Endodermal cell (in vitro differentiated cells): ENCODE results near the gene FUT8. TPM values are rescaled to one million over a fixed set of nuclear protein-coding genes. Genes with fewer than 3 reads are reported as not detected.

Experiments
- DNase-seq: peaks from one replicate; pipeline ENCODE4 v3.0.0-alpha.2; 2017
- H3K27ac ChIP-seq: 2 replicates; pipeline ENCODE4 v1.5.1; 2013; ENCODE audit warnings: mild to moderate bottlenecking, low read depth, low read length, moderate library complexity
- H3K27me3 ChIP-seq: 2 replicates; pipeline ENCODE4 v1.6.1; 2013; ENCODE audit warnings: mild to moderate bottlenecking, low read length, moderate library complexity; ENCODE audit not compliant: insufficient read depth, control insufficient read depth, poor library complexity, severe bottlenecking
- H3K36me3 ChIP-seq: 2 replicates; pipeline ENCODE4 v1.7.0; 2013; ENCODE audit warnings: mild to moderate bottlenecking, low read length, moderate library complexity; ENCODE audit not compliant: control insufficient read depth, insufficient read depth
- H3K4me1 ChIP-seq: one replicate; pipeline ENCODE4 v1.7.0; 2013; ENCODE audit warnings: low read length; ENCODE audit not compliant: control insufficient read depth, insufficient read depth
- H3K4me3 ChIP-seq: 2 replicates; pipeline ENCODE4 v1.5.1; 2013; ENCODE audit warnings: mild to moderate bottlenecking, low read length, moderate library complexity
- H3K9ac ChIP-seq: 2 replicates; pipeline ENCODE4 v1.6.1; 2013; ENCODE audit warnings: mild to moderate bottlenecking, low read length, moderate library complexity; ENCODE audit not compliant: poor library complexity, severe bottlenecking; ENCODE audit errors: extremely low read depth
- H3K9me3 ChIP-seq: 2 replicates; pipeline ENCODE4 v1.6.1; 2013; ENCODE audit warnings: mild to moderate bottlenecking, low read length, moderate library complexity; ENCODE audit not compliant: control insufficient read depth
- H3K27ac Mint-ChIP-seq: 2 replicates; pipeline ENCODE4 v1.8.0; 2020; ENCODE audit warnings: mixed read lengths
- H3K27me3 Mint-ChIP-seq: 2 replicates; pipeline ENCODE4 v1.8.0; 2021; ENCODE audit warnings: mild to moderate bottlenecking, mixed read lengths; ENCODE audit not compliant: insufficient read depth
- H3K36me3 Mint-ChIP-seq: 2 replicates; pipeline ENCODE4 v1.8.0; 2020; ENCODE audit warnings: low read depth, mixed read lengths
- H3K4me1 Mint-ChIP-seq: 2 replicates; pipeline ENCODE4 v1.8.0; 2020; ENCODE audit warnings: mixed read lengths
- H3K4me3 Mint-ChIP-seq: 2 replicates; pipeline ENCODE4 v1.8.0; 2020; ENCODE audit warnings: mild to moderate bottlenecking, moderate library complexity, mixed read lengths
- H3K9me3 Mint-ChIP-seq: 2 replicates; pipeline ENCODE4 v1.8.0; 2020; ENCODE audit warnings: mild to moderate bottlenecking, mixed read lengths
- WGBS, 2 experiments: methylation state at CpG; one replicate each; pipeline versions ENCODE4 v1.1.5 to v1.1.7; 2013; ENCODE audit warnings: missing lambda C conversion rate in 2 of 2, mixed read lengths in 1 of 2; ENCODE audit not compliant: insufficient coverage in 1 of 2, insufficient read length in 1 of 2; 5-methylcytosine and 5-hydroxymethylcytosine counted together
- total RNA-seq, 2 donors: library from RNA; stranded (reverse); fragmentation: NEBNext Ultra II Directional in 1 of 2; extraction: Animal tissue kit (Norgen Biotek cat#: 25700) in 1 of 2; gene quantifications; 2 replicates in 1 of 2; 3 replicates in 1 of 2; pipeline ENCODE4 v1.2.1, GENCODE V29; 2021
- TF ChIP-seq, protein P1 (sequence below): fragments of 200-600 bp; sonication (generic); conservative IDR thresholded peaks from 2 replicates; pipeline ENCODE4 v1.5.0; 2021; ENCODE audit warnings: antibody characterized with exemption, mild to moderate bottlenecking

The FUT8 gene
- total RNA-seq, 2 donors from 2014 or later = 63.9 to 76.9 TPM

DNA sequence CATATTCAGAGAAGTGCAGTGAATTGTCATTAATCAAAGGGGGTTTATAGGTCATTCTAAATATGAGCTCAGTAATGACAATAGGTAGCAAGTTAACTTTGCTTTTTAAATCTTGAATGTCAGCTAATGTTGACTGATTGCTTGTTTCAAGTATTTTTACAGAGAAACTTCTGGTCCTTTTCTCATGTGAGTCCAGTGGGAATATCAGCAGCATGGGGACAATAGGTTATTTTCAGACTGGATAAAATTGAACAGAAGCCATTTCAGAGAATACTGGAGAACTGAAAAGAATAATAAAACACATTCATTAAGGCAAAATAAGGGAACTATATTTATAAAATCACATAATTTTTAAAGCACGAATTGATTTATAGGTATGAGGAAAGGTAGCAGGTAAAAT is 78.7 kb downstream of the FUT8 start:
- peaks cover 1% of the 10 kb centered on the region for H3K36me3 Mint-ChIP-seq
- H3K9me3 Mint-ChIP-seq = peaks cover 6% of the 10 kb centered on the region
- H3K27me3 Mint-ChIP-seq = peaks cover 1% of the 10 kb centered on the region
- WGBS, 2 experiments = 100% methylated on average over 1 of the region's 1 CpG; no CpG with 5 or more reads in 1 of the 2 experiments
- Histone ChIP-seq H3K4me1 (no peaks in the 10 kb centered on the region), H3K27me3 (no peaks in the 10 kb centered on the region), H3K4me3 (no peak overlapping the region), H3K36me3 (no peaks in the 10 kb centered on the region), H3K9me3 (peaks cover 8% of the 10 kb centered on the region), H3K27ac (no peak overlapping the region), H3K9ac (no peak overlapping the region)
- no peak overlapping the region for H3K27ac Mint-ChIP-seq
- H3K4me3 Mint-ChIP-seq = no peak overlapping the region
- no peak for DNase-seq
- H3K4me1 Mint-ChIP-seq = peaks cover 12% of the 10 kb centered on the region
- TF ChIP-seq, protein P1, sequence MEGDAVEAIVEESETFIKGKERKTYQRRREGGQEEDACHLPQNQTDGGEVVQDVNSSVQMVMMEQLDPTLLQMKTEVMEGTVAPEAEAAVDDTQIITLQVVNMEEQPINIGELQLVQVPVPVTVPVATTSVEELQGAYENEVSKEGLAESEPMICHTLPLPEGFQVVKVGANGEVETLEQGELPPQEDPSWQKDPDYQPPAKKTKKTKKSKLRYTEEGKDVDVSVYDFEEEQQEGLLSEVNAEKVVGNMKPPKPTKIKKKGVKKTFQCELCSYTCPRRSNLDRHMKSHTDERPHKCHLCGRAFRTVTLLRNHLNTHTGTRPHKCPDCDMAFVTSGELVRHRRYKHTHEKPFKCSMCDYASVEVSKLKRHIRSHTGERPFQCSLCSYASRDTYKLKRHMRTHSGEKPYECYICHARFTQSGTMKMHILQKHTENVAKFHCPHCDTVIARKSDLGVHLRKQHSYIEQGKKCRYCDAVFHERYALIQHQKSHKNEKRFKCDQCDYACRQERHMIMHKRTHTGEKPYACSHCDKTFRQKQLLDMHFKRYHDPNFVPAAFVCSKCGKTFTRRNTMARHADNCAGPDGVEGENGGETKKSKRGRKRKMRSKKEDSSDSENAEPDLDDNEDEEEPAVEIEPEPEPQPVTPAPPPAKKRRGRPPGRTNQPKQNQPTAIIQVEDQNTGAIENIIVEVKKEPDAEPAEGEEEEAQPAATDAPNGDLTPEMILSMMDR = no peak

DNA sequence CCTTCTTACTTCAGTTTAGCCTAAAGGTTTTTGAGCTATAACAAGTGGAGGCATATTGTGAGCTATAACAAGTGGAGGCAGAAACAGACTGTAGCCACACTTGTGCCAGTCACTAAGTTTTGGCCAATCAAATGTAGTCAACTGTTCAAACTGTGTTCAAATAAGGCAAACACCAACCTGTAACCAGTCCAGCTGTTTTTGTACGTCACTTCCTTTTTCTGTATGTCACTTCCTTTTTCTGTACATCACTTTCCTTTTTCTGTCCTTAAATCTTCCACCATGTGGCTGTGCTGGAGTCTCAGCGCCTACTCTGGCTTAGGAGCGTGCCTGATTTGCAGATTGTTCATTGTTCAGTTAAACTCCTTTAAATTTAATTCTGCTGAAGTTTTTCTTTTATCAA is 79.7 kb downstream of the FUT8 start:
- Mint-ChIP-seq H3K27ac (no peak overlapping the region), H3K4me3 (no peak overlapping the region), H3K27me3 (peaks cover 4% of the 10 kb centered on the region), H3K36me3 (peaks cover 7% of the 10 kb centered on the region), H3K9me3 (peaks cover 11% of the 10 kb centered on the region), H3K4me1 (peaks cover 10% of the 10 kb centered on the region)
- no peaks in the 10 kb centered on the region for H3K36me3 ChIP-seq
- DNase-seq = no peak
- TF ChIP-seq, protein P1 = no peak
- WGBS, 2 experiments = 95 to 97% methylated on average over 3 of the region's 3 CpGs
- H3K27ac ChIP-seq = no peak overlapping the region
- no peak overlapping the region for H3K9ac ChIP-seq
- no peaks in the 10 kb centered on the region for H3K4me1 ChIP-seq
- H3K4me3 ChIP-seq = no peak overlapping the region
- H3K9me3 ChIP-seq = peaks cover 16% of the 10 kb centered on the region
- no peaks in the 10 kb centered on the region for H3K27me3 ChIP-seq

DNA sequence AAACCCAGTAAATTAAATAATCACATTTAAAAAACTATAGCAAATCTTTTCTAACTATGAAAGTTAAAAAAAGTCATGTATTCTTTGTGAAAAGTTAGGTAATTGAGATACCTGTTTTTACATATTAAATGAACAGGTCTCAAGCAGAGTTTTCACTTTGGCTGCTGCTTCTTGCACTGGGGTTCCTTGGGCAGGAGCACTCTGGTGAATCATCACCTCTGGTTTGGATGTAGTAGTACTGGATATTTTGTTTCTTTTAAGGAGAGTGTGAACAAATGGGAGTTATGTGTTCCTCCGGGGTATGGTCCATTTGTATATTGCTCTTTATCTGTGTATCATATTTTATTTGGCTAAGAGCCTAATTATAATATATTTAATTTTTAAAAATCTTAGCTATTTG is 82.7 kb downstream of the FUT8 start:
- Histone ChIP-seq H3K36me3 (no peaks in the 10 kb centered on the region), H3K27ac (no peak overlapping the region), H3K9ac (no peak overlapping the region), H3K4me1 (no peaks in the 10 kb centered on the region), H3K27me3 (no peaks in the 10 kb centered on the region), H3K4me3 (no peak overlapping the region), H3K9me3 (peaks cover 16% of the 10 kb centered on the region)
- Mint-ChIP-seq H3K4me1 (peaks cover 4% of the 10 kb centered on the region), H3K27me3 (peaks cover 25% of the 10 kb centered on the region), H3K36me3 (peaks cover 7% of the 10 kb centered on the region), H3K9me3 (peaks cover 11% of the 10 kb centered on the region), H3K27ac (no peak overlapping the region), H3K4me3 (no peak overlapping the region)
- TF ChIP-seq, protein P1 = no peak
- WGBS, 2 experiments = no CpG with 5 or more reads among the region's 1 CpG
- DNase-seq = no peak
